GM19395 (cell line): ENCODE measurements around the gene ABHD16B.

Source experiments
- ATAC-seq: cut with Tn5 transposase; IDR thresholded peaks from one replicate; pipeline ENCODE4 v1.9.1; 2021; ENCODE audit warnings: mild to moderate bottlenecking, moderate library complexity; ENCODE audit not compliant: unreplicated experiment

ABHD16B gene

DNA sequence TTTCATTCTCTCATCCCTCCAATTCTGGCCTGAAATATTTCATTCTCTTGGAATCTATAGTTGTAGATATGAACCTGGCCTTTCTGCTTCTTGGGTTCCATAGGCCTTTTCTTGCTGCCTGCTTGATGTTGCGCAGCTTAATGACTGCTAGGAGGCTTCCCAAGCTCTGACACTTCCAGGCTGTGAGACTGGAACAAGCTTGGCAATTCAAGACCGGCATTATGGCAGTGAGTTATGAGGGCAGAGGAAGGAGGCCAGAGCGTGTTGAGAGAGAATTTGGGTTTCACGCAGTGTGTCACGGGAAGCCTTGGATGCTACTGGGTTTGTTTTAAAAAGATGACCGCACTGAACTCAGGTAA lies 32.7 kb downstream of the ABHD16B start:
- ATAC-seq: no peak

DNA sequence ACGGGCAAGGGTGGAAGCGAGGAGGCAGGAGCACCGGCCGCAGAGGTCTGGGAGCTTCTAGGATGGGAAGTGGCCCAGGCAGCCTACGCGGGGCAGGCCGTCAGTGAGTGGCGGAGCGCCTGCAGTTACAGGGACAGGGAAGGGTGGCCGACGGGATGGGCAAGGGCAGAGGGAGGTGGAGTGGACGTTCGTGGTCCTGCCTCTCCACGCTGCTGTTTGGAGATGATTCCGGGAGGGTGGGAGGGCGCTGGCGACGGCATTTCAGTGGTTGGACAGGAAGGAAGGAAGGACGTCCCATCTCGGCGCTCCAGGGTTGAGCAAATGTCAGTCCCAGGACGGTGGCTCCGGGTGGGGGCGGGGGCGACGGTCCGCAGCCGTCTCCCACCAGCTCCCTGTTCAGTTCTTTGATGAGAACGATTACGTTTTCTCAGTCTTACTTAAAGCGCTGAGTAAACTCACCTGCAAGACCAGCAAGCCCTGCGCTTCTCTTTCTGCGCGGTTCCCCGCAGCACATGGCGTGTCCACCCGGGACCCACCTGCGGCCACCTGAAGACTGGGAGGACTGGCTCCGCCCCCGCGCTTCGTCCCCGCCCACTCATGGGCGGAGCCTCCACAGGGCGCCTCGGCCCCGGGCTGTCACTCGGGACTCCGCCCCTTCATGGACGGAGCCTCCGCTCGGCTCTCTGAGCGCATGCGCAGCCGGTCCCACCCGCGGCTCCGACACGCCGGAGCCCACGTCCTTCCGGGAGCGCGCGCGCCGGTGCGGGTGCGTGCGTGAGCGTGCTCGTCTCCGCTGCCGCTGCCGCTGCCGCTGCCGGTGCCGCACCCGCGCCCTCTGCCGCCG lies 33.3 kb downstream of the ABHD16B start, which contains the start of gene DNAJC5:
Gene DNAJC5, plus strand, starts transcription at position 769 of the 844 bp plus-strand sequence. CDS start 33,220 bp downstream, outside the sequence.
- ATAC-seq: peak; percentile 72

DNA sequence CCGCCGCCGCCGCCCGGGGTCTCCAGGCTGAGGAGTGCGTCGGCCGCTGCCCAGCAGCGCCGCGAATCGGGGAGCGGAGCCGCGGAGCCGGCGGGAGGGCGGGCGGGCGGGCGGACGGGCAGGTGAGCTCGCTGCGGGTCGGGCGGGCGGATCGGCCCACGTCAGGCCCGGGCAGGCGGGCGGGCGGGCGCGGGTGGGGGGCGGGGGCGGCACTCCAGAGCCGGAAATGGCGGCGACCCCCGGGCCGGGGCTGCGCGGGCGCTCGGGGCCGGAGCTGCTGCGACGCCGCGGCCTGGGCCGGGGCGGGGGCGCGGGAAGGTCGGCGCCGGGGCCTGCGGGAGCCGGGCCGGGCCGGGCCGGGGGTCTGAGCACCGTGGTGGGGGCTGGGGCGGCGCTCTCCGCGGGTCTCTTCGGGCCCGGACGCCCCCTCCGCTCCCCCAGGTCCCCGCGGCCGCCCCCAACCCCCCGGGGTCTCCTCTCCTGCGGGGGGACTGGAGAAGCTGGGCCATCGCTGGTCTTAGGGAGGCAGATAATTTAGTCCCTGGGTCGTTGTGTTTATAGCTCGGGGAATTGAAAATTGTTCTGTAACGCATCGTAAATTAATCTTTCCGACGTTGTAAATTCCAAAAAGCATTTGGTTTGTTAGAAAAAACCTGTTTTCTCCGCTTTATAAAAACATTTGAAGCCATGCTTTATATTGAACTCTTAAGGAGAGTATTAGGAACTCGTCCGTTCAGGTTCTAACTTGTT lies 34.1 kb downstream of the ABHD16B start:
- peak; percentile 5 for ATAC-seq

DNA sequence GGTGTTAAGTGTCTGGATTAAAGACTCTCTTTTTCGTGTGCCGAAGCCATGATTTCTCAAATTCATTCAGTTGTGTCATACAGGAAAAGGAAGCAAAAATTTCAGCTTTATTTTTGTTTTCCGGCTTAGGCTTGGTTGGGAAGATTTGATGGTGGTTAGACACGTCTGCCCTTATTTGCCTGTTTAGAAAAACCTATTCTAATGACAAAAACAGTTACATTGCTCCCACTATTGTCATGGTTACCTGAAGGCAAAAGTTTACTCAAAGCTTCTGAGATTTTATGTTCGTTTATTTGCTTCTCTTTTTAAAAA lies 34.6 kb downstream of the ABHD16B start:
- ATAC-seq: peak; percentile 18

DNA sequence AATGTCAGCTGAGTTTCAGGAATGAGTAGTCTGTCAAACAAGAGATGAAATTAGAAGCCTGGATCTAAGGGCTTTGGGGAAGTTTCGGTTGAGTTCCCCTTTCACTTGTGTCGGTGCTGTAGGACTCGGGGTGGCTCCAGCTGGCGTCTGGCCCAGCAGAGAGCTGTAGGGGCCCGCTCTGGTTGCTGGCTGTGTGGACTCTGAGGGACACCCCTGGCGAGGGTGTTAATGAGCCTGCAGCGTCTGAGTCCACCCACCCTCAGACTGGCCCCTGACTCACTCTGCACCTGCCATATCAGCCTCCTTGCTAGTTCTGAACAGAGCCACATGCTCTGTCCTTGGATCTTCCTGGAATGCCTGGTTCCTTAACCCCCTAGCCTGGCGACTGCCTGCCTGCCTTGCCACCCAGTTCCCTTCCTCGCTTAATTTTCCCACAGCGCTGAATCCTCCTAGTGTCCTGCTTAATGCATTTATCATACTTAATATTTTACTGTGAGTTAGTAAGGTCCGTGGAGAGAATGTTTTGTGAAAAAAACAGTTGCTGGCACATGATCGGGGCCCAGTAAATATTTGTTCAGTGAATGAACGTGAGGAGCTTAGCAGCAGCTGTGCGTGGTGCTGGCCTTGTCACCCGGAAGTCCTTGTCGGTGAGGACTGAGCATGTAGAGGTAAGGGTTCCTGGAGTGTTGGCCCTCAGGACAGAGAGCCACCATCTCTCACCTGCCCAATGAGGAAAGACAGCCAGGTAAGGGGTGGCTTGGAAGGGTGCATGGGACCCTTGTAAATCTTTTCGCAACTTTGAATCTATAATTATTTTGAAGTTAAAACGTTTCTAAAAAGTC lies 35.2 kb downstream of the ABHD16B start:
- peak; percentile 54 for ATAC-seq

DNA sequence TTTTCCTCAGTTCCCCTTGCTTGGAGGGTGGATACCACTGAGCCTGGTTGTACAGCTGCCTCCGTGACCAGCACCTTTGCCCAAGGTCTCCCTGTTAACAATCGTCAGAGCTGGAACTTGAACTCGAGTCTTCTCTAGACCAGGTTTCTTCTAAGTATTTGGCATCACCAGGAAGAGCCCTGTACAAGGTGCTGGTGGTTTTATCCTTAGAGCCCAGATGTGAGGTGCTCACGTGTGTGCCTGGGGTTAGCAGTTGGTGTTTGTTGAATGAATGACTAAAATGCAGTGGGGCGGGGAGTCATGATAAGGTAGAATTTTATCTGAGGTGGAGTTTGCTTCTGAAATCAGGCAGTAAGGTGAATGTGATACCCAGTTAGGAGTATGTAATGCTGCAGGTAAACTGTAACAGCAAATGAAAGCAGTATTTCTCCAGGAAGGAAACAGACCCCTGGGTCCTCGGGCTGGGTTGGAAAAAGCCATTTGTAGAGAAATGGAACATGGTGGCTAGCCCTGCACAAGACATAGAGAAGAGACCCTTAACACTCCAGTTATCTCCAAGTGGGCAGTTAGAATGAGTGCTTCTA lies 36.8 kb downstream of the ABHD16B start:
- no peak for ATAC-seq

DNA sequence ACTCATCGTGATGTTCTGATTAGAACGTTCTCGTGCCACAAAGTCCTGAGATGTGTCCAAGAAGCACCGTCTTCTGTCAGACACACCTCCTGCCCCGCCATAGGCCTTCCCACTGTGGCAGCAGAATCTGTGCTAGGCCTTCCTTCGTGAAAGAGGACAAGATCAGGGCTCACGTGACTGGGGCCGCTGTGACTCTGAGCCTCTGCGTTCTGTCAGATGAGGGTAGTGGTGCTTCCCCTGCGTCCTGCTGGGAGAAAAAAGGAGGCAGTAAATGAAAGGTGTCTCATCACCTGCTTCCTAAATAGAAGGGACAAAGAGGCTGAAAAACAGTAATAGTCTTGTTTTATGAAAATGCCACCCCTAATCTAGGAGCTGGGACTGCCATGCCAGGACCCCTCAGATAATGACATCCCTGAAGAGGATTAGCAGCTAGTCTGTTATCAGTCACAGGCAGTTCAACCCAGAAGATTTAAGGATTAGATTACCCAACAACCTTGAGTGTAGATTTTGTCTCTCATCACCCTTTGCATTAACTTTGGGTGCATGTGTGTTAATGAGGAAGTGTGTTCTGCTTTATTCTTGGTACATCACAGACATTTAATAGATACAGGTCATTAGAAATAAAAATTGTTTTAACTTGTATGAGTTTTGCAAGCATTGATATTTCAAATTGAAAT lies 37.7 kb downstream of the ABHD16B start:
- ATAC-seq: no peak

DNA sequence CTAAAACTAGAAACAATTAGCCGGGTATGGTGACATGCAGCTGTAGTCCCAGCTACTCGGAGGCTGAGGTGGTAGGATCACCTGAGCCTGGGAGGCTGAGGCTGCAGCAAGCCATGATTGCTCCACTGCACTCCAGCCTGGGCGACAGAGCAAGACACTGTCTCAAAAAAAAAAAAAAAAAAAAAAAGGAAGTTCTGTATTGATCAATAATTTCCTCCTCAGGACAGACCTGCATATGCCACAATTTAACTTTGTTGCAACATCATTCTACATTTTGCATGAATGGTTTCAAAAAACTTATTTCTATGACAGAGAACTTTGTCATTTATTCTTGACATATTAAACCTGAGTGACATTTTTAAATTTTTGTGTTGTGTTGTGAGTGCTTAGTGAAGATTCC lies 39.1 kb downstream of the ABHD16B start:
- no peak for ATAC-seq

DNA sequence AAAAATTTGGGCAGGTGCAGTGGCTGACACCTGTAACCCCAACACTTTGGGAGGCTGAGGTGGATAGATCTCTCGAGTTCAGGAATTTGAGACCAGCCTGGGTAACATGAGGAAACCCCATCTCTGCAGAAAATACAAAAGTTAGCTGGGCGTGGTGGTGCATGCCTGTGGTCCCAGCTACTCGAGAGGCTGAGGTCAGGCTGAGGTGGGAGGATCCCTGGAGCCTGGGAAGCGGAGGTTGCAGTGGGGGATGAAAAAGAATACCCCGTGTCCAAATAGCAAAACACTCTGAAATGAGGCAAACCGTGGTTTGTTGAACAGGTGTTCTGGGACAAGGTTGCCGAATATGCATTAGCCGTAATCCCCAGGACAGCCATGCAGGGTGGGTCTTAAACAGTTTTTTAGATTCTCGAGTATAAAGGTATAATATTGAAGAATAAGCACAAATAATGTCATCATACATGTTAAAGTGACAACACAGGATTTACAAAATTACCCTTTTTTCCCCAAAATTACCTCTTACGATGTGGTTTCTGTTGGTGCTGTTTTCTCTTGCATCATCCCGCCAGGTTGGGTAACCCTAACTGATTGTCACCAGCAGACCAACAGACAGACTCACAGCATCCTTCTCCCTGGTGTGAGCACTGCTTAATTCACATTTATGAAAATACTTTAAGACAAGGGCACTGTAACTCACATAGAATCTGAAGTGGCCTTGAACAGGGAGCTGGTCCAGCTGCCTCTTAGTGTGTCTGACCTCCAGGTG lies 42.7 kb downstream of the ABHD16B start:
- no peak for ATAC-seq

DNA sequence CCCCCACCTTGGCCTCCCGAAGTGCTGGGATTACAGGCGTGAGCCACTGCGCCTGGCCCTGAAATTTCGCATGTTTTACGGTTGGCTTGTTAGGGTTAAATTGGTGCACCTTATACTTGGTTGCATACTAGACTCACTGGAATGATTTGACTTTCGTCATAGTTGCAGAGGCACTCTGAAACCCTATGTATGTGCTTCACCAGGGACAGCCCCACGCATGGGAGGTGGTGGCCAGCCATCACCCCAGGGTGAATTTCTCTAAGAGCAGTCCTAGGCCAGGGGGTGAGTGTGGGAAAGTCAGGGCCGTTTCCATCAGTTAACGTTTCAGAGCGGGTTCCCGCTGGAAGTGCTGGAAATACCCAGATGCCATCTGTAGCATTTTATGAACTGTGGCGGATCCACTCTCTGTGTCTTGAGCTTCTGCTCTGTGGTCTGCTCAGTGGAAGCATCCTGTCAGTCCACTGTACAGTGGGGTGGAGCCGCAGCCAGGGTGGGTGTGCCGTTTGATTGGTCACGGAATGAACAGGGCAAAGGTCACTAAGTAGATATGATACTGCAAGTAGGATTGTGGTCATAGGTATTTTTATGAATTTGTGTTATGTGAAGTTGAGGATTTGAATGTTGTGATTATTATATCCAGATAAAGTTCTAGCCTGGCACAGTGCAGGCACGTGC lies 46.8 kb downstream of the ABHD16B start:
- ATAC-seq: no peak

DNA sequence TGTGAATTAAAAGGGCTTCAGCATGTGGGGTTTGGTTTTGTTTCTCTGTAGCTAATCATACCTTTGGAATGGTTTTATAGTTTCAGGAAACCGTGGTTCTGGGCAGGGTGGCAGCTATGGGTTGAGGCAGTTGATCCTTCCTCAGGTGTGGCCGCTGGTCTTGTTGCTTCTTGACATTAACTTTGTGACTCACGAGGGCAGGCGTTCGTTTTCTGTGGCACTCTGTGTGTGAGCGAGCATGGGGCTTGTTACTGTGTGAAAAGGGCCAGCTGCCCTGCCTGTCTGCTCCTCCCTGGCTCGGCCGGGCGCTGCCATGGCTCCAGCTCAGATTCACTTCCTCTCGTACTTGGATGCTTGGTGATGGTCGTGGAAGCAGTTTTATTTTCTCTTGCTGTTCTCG lies 49.9 kb downstream of the ABHD16B start:
- ATAC-seq: no peak
